ENCODE measurements around the gene GCSH.

- TF ChIP-seq, protein P1, sequence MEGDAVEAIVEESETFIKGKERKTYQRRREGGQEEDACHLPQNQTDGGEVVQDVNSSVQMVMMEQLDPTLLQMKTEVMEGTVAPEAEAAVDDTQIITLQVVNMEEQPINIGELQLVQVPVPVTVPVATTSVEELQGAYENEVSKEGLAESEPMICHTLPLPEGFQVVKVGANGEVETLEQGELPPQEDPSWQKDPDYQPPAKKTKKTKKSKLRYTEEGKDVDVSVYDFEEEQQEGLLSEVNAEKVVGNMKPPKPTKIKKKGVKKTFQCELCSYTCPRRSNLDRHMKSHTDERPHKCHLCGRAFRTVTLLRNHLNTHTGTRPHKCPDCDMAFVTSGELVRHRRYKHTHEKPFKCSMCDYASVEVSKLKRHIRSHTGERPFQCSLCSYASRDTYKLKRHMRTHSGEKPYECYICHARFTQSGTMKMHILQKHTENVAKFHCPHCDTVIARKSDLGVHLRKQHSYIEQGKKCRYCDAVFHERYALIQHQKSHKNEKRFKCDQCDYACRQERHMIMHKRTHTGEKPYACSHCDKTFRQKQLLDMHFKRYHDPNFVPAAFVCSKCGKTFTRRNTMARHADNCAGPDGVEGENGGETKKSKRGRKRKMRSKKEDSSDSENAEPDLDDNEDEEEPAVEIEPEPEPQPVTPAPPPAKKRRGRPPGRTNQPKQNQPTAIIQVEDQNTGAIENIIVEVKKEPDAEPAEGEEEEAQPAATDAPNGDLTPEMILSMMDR (optimal IDR thresholded peaks at IDR 0.05 in 1 of 3, IDR thresholded peaks at IDR 0.05 in 1 of 3, conservative IDR thresholded peaks at IDR 0.05 in 1 of 3; ENCODE audit: extremely low read depth in 1 of 3, insufficient read depth in 2 of 3, low read length in 3 of 3), result no peak
- no peak for TF ChIP-seq EZH2 (IDR thresholded peaks at IDR 0.05; ENCODE audit: low read length)
Observed at GRCh38 chr16:81121474-81121990, 25.3 kb upstream of the GCSH start.
